Parathyroid adenoma (tissue), 2 donors: ENCODE measurements around the gene ATP8B4.

ENCODE experiments used
- H2AFZ ChIP-seq: fragments of 300-600 bp; sonication (generic); one replicate; pipeline ENCODE4 v1.7.0; 2017; ENCODE audit warnings: antibody characterized with exemption, mild to moderate bottlenecking
- H3K27ac ChIP-seq: fragments of 300-600 bp; sonication (generic); one replicate; pipeline ENCODE4 v1.7.0; 2017
- H3K27me3 ChIP-seq: fragments of 300-600 bp; sonication (generic); one replicate; pipeline ENCODE4 v1.7.0; 2017; ENCODE audit warnings: low read length; ENCODE audit not compliant: control insufficient read depth, insufficient read depth
- H3K36me3 ChIP-seq: fragments of 300-600 bp; sonication (generic); one replicate; pipeline ENCODE4 v1.7.0; 2017; ENCODE audit warnings: low read length; ENCODE audit not compliant: control insufficient read depth, insufficient read depth
- H3K4me1 ChIP-seq: fragments of 300-600 bp; sonication (generic); one replicate; pipeline ENCODE4 v1.7.0; 2017; ENCODE audit warnings: control low read depth
- H3K4me2 ChIP-seq: fragments of 300-600 bp; sonication (generic); one replicate; pipeline ENCODE4 v1.7.0; 2017; ENCODE audit warnings: low read length
- H3K4me3 ChIP-seq: fragments of 300-600 bp; sonication (generic); one replicate; pipeline ENCODE4 v1.7.0; 2017; ENCODE audit warnings: low read depth, low read length
- H3K79me2 ChIP-seq: fragments of 300-600 bp; sonication (generic); one replicate; pipeline ENCODE4 v1.7.0; 2017; ENCODE audit warnings: control low read depth
- H3K9ac ChIP-seq: fragments of 300-600 bp; sonication (generic); one replicate; pipeline ENCODE4 v1.7.0; 2017; ENCODE audit warnings: mild to moderate bottlenecking
- H3K9me3 ChIP-seq: fragments of 300-600 bp; sonication (generic); one replicate; pipeline ENCODE4 v1.7.0; 2017; ENCODE audit warnings: low read length; ENCODE audit not compliant: control insufficient read depth
- CTCF ChIP-seq: fragments of 300-600 bp; sonication (generic); IDR thresholded peaks from one replicate; pipeline ENCODE4 v1.7.0; 2017; ENCODE audit warnings: antibody characterized with exemption, mild to moderate bottlenecking
- donor health status: primary hyperparathyroidism.

ATP8B4 gene

DNA sequence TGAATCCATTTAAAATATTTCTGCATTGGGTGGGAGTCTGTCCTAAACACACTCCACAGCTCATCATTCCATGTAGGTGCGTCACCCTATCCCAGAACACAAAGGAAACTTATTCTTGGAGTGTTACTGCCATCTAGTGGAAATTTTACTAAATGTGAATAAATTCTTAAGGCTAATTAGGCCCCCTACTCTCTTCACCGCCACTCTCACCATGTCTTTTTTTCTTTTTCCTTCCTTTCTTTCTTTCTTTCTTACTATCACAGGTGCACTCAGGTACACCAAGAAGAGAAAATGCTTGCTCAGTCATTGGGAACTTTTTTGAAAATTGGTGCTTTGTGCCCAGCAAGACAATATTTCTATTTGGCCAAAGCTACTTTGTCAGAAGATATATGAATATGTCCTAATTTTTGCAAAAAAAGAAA lies 26.4 kb upstream of the ATP8B4 start:
- Histone ChIP-seq H3K4me1 (no peaks in the 10 kb centered on the region), H3K4me3 (no peak overlapping the region), H3K27ac (no peak overlapping the region), H3K79me2 (no peaks in the 10 kb centered on the region), H3K4me2 (no peak overlapping the region), H3K9ac (no peak overlapping the region), H3K27me3 (no peaks in the 10 kb centered on the region), H3K9me3 (no peaks in the 10 kb centered on the region), H2AFZ (no peak overlapping the region), H3K36me3 (no peaks in the 10 kb centered on the region)
- peak; percentile 25 for TF ChIP-seq CTCF

DNA sequence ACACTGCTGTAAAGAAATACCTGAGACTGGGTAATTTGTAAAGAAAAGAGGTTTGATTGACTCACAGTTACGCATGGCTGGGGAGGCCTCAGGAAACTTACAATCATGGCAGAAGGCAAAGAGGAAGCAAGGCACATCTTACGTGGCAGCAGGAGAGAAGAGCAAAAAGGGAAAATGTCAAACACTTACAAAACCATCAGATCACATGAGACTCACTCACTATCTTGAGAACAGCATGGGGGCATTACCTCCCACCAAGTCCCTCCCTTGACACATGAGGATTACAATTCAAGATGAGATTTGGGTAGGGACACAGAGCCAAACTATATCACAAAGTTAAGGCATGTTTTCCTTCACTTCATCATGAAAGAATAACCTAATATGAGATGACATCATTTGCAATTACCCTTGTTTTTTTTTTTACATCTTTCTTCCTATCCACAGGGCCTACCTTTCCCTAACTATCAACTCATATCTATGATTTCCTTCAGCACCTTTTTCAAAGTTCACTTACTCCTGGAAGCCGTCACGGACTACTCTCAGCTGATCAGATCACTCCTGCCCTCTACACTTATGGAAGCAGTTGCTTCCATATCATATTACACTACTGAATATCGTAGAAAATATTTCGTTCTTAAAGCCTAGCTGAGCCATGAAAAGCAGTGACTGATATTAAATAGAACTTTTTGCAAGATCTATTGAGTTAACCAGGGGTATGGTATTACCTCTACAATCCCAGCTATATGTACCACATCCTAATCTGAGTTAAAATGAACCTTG lies 25.5 kb upstream of the ATP8B4 start:
- no peak overlapping the region for H3K27ac ChIP-seq
- H3K4me3 ChIP-seq, result no peak overlapping the region
- no peaks in the 10 kb centered on the region for H3K79me2 ChIP-seq
- H2AFZ ChIP-seq, result peak overlapping the region; percentile 2
- no peaks in the 10 kb centered on the region for H3K27me3 ChIP-seq
- H3K4me2 ChIP-seq, result no peak overlapping the region
- no peaks in the 10 kb centered on the region for H3K36me3 ChIP-seq
- no peak for TF ChIP-seq CTCF
- H3K9ac ChIP-seq, result no peak overlapping the region
- H3K9me3 ChIP-seq, result no peaks in the 10 kb centered on the region
- no peaks in the 10 kb centered on the region for H3K4me1 ChIP-seq

GRCh38 chr15:50143255-50143860 lies 24.3 kb upstream of the ATP8B4 start:
- Histone ChIP-seq H3K27ac (no peak overlapping the region), H3K79me2 (no peaks in the 10 kb centered on the region), H3K4me1 (no peaks in the 10 kb centered on the region), H3K4me2 (no peak overlapping the region), H2AFZ (no peak overlapping the region), H3K27me3 (no peaks in the 10 kb centered on the region), H3K9ac (no peak overlapping the region), H3K9me3 (no peaks in the 10 kb centered on the region), H3K4me3 (no peak overlapping the region), H3K36me3 (no peaks in the 10 kb centered on the region)
- TF ChIP-seq CTCF, result no peak

GRCh38 chr15:50141856-50142255 lies 22.8 kb upstream of the ATP8B4 start:
- no peaks in the 10 kb centered on the region for H3K79me2 ChIP-seq
- no peaks in the 10 kb centered on the region for H3K36me3 ChIP-seq
- no peak overlapping the region for H3K9ac ChIP-seq
- no peaks in the 10 kb centered on the region for H3K27me3 ChIP-seq
- H2AFZ ChIP-seq, result no peak overlapping the region
- H3K9me3 ChIP-seq, result no peaks in the 10 kb centered on the region
- no peak overlapping the region for H3K4me3 ChIP-seq
- no peak overlapping the region for H3K4me2 ChIP-seq
- H3K4me1 ChIP-seq, result no peaks in the 10 kb centered on the region
- no peak for TF ChIP-seq CTCF
- H3K27ac ChIP-seq, result no peak overlapping the region
